Right lobe of liver (tissue), 6 donors: ENCODE results near the gene CIDEB. TPM values are rescaled to one million over a fixed set of nuclear protein-coding genes. Genes with fewer than 3 reads are reported as not detected.
A peak's percentile ranks its signal among the peaks of the same experiment; 100 is the strongest.

Experiments
- ATAC-seq, 4 donors: fragments of 200-7000 bp; cut with Tn5 transposase; one replicate each; pipeline ENCODE4 v1.9.1; 2020; ENCODE audit warnings: mild to moderate bottlenecking in 4 of 4, moderate library complexity in 4 of 4
- DNase-seq, 3 donors: peaks; one replicate each; pipeline ENCODE4 v3.0.0-alpha.2; 2020
- H3K27ac ChIP-seq, 3 donors: fragments of 200-600 bp; one replicate each; pipeline ENCODE4 v1.8.0; 2022
- H3K27me3 ChIP-seq, 2 donors: fragments of 200-600 bp; one replicate each; pipeline ENCODE4 v1.8.0; 2022
- H3K36me3 ChIP-seq, 4 donors: fragments of 200-600 bp; sonication (generic) in 1 of 4; one replicate each; pipeline versions ENCODE4 v1.5.1 to v1.8.0; 2017 to 2022; ENCODE audit warnings: control low read depth in 1 of 4
- H3K4me1 ChIP-seq, 4 donors: fragments of 200-600 bp; sonication (generic) in 1 of 4; one replicate each; pipeline versions ENCODE4 v1.5.1 to v1.8.0; 2017 to 2022; ENCODE audit warnings: control low read depth in 1 of 4
- H3K4me3 ChIP-seq, 3 donors: fragments of 200-600 bp; one replicate each; pipeline ENCODE4 v1.8.0; 2022
- H3K9me3 ChIP-seq, 4 donors: fragments of 200-600 bp; sonication (generic) in 1 of 4; one replicate each; pipeline versions ENCODE4 v1.5.1 to v1.8.0; 2017 to 2022; ENCODE audit warnings: control low read depth in 1 of 4
- POLR2A ChIP-seq: fragments of 450-650 bp; IDR thresholded peaks from one replicate; pipeline ENCODE4 v1.6.1; 2017; ENCODE audit warnings: antibody characterized with exemption, mild to moderate bottlenecking
- WGBS: methylation state at CpG from one replicate; pipeline ENCODE4 v1.1.6; 2018; ENCODE audit warnings: low coverage, low lambda C conversion rate; ENCODE audit not compliant: insufficient coverage; ENCODE audit errors: missing lambda C conversion rate; 5-methylcytosine and 5-hydroxymethylcytosine counted together
- intact Hi-C, 2 donors: fragments of 100-400 bp; cut with DNase I; formaldehyde crosslinking; loops; one replicate each; pipeline versions ENCODE4 v1.11.2 to v1.14.1; 2022
- total RNA-seq, 6 experiments: library from RNA; depleted of rRNA in 2 of 6; stranded (reverse); fragments of >200 nt in 2 of 6; fragmentation: NEBNext Ultra II Directional in 3 of 6; extraction: Animal tissue kit (Norgen Biotek cat#: 25700) in 3 of 6; gene quantifications; one replicate each; pipeline versions ENCODE4 v1.1.0 to v1.2.4, GENCODE V29; 2016 to 2023
- TF ChIP-seq, protein P1 (sequence below), 4 donors: fragments of 200-600 bp in 3 of 4; fragments of 450-650 bp in 1 of 4; IDR thresholded peaks; one replicate each; pipeline versions ENCODE4 v1.5.1 to v1.8.0; 2016 to 2022; ENCODE audit warnings: antibody characterized with exemption in 4 of 4, mild to moderate bottlenecking in 2 of 4
- donor health status: DM: no; HTN: yes; CAD: no.
- donor health status: DM: no; HTN: no; CAD: no.
- donor health status: DM: no; HTN: no; CAD: no.
- donor health status: DM: no; HTN: yes; CAD: no.
- donor health status: DM: no; HTN: yes; CAD: no.

The CIDEB gene
- total RNA-seq, 6 experiments from 2014 or later = 118 to 219 (median 196) TPM

DNA sequence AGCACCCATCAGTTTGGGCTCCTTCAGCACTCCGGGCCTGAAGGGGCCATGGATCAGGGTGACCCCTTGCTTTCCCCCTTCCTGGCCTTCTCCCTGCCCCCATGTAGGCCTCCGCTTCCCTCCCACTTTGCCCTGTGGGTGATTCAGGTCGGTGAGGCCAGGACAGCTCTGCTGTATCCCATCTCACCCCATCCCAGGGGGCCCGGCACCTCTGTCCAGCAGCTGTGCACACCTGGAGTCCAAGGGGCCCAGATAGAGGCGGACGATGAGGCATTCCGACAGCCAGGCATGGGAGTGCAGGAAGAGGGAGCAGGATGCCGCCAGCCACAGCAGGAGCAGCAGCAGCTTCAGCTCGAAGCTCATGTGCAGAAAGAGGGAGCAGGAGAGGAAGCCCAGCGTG, 14.9 kb upstream of the CIDEB start:
- Histone ChIP-seq H3K27me3 (no peaks in the 10 kb centered on the region), H3K9me3 (no peaks in the 10 kb centered on the region), H3K27ac (no peak overlapping the region), H3K4me1 (no peaks in the 10 kb centered on the region), H3K4me3 (no peak overlapping the region), H3K36me3 (no peaks in the 10 kb centered on the region)
- no peak for ATAC-seq
- 50% methylated on average over 3 of the region's 10 CpGs for WGBS
- TF ChIP-seq, protein P1, sequence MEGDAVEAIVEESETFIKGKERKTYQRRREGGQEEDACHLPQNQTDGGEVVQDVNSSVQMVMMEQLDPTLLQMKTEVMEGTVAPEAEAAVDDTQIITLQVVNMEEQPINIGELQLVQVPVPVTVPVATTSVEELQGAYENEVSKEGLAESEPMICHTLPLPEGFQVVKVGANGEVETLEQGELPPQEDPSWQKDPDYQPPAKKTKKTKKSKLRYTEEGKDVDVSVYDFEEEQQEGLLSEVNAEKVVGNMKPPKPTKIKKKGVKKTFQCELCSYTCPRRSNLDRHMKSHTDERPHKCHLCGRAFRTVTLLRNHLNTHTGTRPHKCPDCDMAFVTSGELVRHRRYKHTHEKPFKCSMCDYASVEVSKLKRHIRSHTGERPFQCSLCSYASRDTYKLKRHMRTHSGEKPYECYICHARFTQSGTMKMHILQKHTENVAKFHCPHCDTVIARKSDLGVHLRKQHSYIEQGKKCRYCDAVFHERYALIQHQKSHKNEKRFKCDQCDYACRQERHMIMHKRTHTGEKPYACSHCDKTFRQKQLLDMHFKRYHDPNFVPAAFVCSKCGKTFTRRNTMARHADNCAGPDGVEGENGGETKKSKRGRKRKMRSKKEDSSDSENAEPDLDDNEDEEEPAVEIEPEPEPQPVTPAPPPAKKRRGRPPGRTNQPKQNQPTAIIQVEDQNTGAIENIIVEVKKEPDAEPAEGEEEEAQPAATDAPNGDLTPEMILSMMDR (IDR thresholded peaks at IDR 0.05) = no peak
- TF ChIP-seq POLR2A = no peak
- intact Hi-C loops = no loop called here
- no peak for DNase-seq

DNA sequence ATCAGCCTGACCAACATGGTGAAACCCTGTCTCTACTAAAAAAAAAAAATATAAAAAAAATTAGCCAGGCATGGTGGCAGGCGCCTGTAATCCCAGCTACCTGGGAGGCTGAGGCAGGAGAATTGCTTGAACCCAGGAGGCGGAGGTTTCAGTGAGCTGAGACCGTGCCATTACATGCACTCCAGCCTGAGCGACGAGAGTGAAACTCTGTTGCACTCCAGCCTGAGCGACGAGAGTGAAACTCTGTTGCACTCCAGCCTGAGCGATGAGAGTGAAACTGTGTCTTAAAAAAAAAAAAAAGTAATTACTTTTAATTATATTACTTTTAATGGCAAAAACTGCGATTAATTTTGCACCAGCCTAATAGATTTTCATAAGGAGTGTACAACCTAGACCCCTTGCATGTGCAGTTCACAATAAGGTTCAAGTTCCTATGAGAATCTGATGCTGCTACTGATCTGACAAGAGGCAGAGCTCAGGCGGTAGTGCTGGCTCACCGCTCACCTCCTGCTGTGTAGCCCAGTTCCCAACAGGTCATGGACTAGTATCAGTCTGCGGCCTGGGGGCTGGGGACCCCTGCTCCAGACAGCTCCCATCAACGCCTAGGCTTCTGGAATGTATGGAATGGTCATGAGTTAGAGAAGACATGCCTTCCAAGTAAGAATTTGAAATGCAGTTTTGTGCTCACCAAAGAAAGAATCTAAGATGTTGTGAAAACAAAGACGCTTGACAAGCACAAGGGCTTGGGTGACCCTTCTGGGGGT, 13.6 kb upstream of the CIDEB start:
- TF ChIP-seq, protein P1 (IDR thresholded peaks at IDR 0.05) = no peak
- no peak for TF ChIP-seq POLR2A

GRCh38 chr14:24317141-24317928, 9.6 kb upstream of the CIDEB start:
- H3K4me3 ChIP-seq = no peak overlapping the region
- no peaks in the 10 kb centered on the region for H3K36me3 ChIP-seq
- intact Hi-C loops = no loop called here
- peak in 1 of 4 donors; percentile 3 for ATAC-seq
- WGBS = 100% methylated on average over 2 of the region's 3 CpGs
- no peak overlapping the region for H3K27ac ChIP-seq
- DNase-seq = no peak
- no peak for TF ChIP-seq POLR2A
- TF ChIP-seq, protein P1 (IDR thresholded peaks at IDR 0.05) = no peak
- H3K27me3 ChIP-seq = no peaks in the 10 kb centered on the region
- H3K4me1 ChIP-seq = peaks cover 0 to 13% (median 0%) of the 10 kb centered on the region in 4 donors
- no peaks in the 10 kb centered on the region for H3K9me3 ChIP-seq

More for the DNA sequence above, 13.6 kb upstream of the CIDEB start:
- Histone ChIP-seq H3K4me1 (peaks cover 0 to under 1% (median 0%) of the 10 kb centered on the region in 4 donors), H3K27me3 (no peaks in the 10 kb centered on the region), H3K9me3 (no peaks in the 10 kb centered on the region), H3K36me3 (no peaks in the 10 kb centered on the region), H3K27ac (no peak overlapping the region), H3K4me3 (no peak overlapping the region)
- DNase-seq (no peak), ATAC-seq (no peak)
- WGBS = 73% methylated on average over 9 of the region's 14 CpGs
- intact Hi-C loops = no loop called here

GRCh38 chr14:24316597-24316950, 8.8 kb upstream of the CIDEB start:
- Histone ChIP-seq H3K4me3 (no peak overlapping the region), H3K4me1 (peaks cover 0 to 21% (median 4%) of the 10 kb centered on the region in 4 donors), H3K36me3 (no peaks in the 10 kb centered on the region), H3K27ac (peak overlapping the region in 1 of 3 donors; percentile 26), H3K27me3 (no peaks in the 10 kb centered on the region), H3K9me3 (no peaks in the 10 kb centered on the region)
- WGBS = 77% methylated on average over 12 of the region's 18 CpGs
- DNase-seq (no peak), ATAC-seq (no peak)
- intact Hi-C loops = no loop called here
- TF ChIP-seq, protein P1 (IDR thresholded peaks at IDR 0.05) = no peak
- TF ChIP-seq POLR2A = no peak
